ENCODE measurements around the gene SPRED2.

- TF ChIP-seq RAD21 (conservative IDR thresholded peaks at IDR 0.05) (no peak), CTCF (IDR thresholded peaks at IDR 0.05; ENCODE audit: poor library complexity, severe bottlenecking) (no peak), TAF1 (IDR thresholded peaks at IDR 0.05; ENCODE audit: low read depth) (no peak), POLR2AphosphoS5 (IDR thresholded peaks at IDR 0.05) (no peak), REST (IDR thresholded peaks at IDR 0.05; ENCODE audit: borderline replicate concordance) (no peak), MXI1 (conservative IDR thresholded peaks at IDR 0.05; ENCODE audit: poor library complexity, severe bottlenecking) (no peak), EZH2 (IDR thresholded peaks at IDR 0.05; ENCODE audit: borderline replicate concordance, insufficient read depth, low read length, poor library complexity, severe bottlenecking) (no peak)
Observed at GRCh38 chr2:65268957-65269356, 163.4 kb downstream of the SPRED2 start.
